Liver (tissue), 9 donors: ENCODE measurements around the gene EFEMP2. TPM values are rescaled to one million over a fixed set of nuclear protein-coding genes. Genes with fewer than 3 reads are reported as not detected.

Experiments used
- DNase-seq: peaks from one replicate; pipeline ENCODE4 v3.0.0-alpha.2; 2017; ENCODE audit warnings: low spot score
- H3K27ac ChIP-seq, 2 donors: one replicate each; pipeline ENCODE4 v1.7.0; 2013; ENCODE audit warnings: inconsistent platforms in 2 of 2, low read length in 2 of 2, control low read depth in 1 of 2, low read depth in 1 of 2, mild to moderate bottlenecking in 1 of 2
- H3K27me3 ChIP-seq, 4 donors: one replicate each; pipeline versions ENCODE4 v1.6.1 to v1.7.0; 2013; ENCODE audit warnings: low read length in 3 of 4, inconsistent platforms in 1 of 4, mild to moderate bottlenecking in 1 of 4, moderate library complexity in 1 of 4; ENCODE audit not compliant: control insufficient read depth in 4 of 4, insufficient read depth in 4 of 4
- H3K36me3 ChIP-seq, 4 donors: one replicate each; pipeline versions ENCODE4 v1.6.1 to v1.7.0; 2013; ENCODE audit warnings: low read length in 3 of 4, mild to moderate bottlenecking in 3 of 4, low read depth in 1 of 4, moderate library complexity in 1 of 4; ENCODE audit not compliant: control insufficient read depth in 4 of 4, insufficient read depth in 3 of 4
- H3K4me1 ChIP-seq, 4 donors: one replicate each; pipeline versions ENCODE4 v1.6.1 to v1.7.0; 2013; ENCODE audit warnings: low read length in 3 of 4, mild to moderate bottlenecking in 3 of 4, moderate library complexity in 1 of 4; ENCODE audit not compliant: control insufficient read depth in 4 of 4, insufficient read depth in 4 of 4
- H3K4me3 ChIP-seq, 3 donors: one replicate each; pipeline versions ENCODE4 v1.6.1 to v1.7.0; 2013; ENCODE audit warnings: low read length in 3 of 3, control low read depth in 1 of 3, low read depth in 1 of 3, mild to moderate bottlenecking in 1 of 3
- H3K9ac ChIP-seq, 2 donors: one replicate each; pipeline ENCODE4 v1.7.0; 2013; ENCODE audit warnings: low read length in 2 of 2, mild to moderate bottlenecking in 2 of 2, moderate library complexity in 2 of 2, control low read depth in 1 of 2, low read depth in 1 of 2
- H3K9me3 ChIP-seq, 4 donors: one replicate each; pipeline versions ENCODE4 v1.6.1 to v1.7.0; 2013; ENCODE audit warnings: low read length in 3 of 4; ENCODE audit not compliant: control insufficient read depth in 4 of 4
- EGR1 ChIP-seq, 2 donors: IDR thresholded peaks; 2 replicates each; pipeline ENCODE4 v1.6.1; 2016 to 2018; ENCODE audit warnings: antibody characterized with exemption in 2 of 2, low read depth in 2 of 2
- FOXA1 ChIP-seq: IDR thresholded peaks from 2 replicates; pipeline ENCODE4 v1.6.1; 2016; ENCODE audit warnings: antibody characterized with exemption
- HNF4A ChIP-seq, 2 donors: conservative IDR thresholded peaks; 2 replicates each; pipeline ENCODE4 v1.6.1; 2016; ENCODE audit warnings: antibody characterized with exemption in 2 of 2, mild to moderate bottlenecking in 2 of 2
- HNF4G ChIP-seq: IDR thresholded peaks from 2 replicates; pipeline ENCODE4 v1.6.1; 2016; ENCODE audit warnings: antibody characterized with exemption
- JUND ChIP-seq, 2 donors: IDR thresholded peaks; 2 replicates each; pipeline ENCODE4 v1.6.1; 2016; ENCODE audit warnings: antibody characterized with exemption in 2 of 2
- MAX ChIP-seq: IDR thresholded peaks from 2 replicates; pipeline ENCODE4 v1.6.1; 2016; ENCODE audit warnings: antibody characterized with exemption
- NR2F2 ChIP-seq: IDR thresholded peaks from 2 replicates; pipeline ENCODE4 v1.6.1; 2016; ENCODE audit warnings: antibody characterized with exemption
- RAD21 ChIP-seq, 2 donors: IDR thresholded peaks; 2 replicates each; pipeline ENCODE4 v1.6.1; 2016; ENCODE audit warnings: antibody characterized with exemption in 2 of 2, mild to moderate bottlenecking in 2 of 2
- REST ChIP-seq: IDR thresholded peaks from 2 replicates; pipeline ENCODE4 v1.6.1; 2016; ENCODE audit warnings: antibody characterized with exemption, mild to moderate bottlenecking
- RXRA ChIP-seq, 2 donors: IDR thresholded peaks; 2 replicates each; pipeline ENCODE4 v1.6.1; 2017 to 2018; ENCODE audit warnings: antibody characterized with exemption in 2 of 2, mild to moderate bottlenecking in 1 of 2
- SP1 ChIP-seq: IDR thresholded peaks from 2 replicates; pipeline ENCODE4 v1.6.1; 2018; ENCODE audit warnings: antibody characterized with exemption, mild to moderate bottlenecking
- TAF1 ChIP-seq: conservative IDR thresholded peaks from 2 replicates; pipeline ENCODE4 v1.6.1; 2016; ENCODE audit warnings: antibody characterized with exemption, mild to moderate bottlenecking
- YY1 ChIP-seq: IDR thresholded peaks from 2 replicates; pipeline ENCODE4 v1.6.1; 2016; ENCODE audit warnings: antibody characterized with exemption, mild to moderate bottlenecking
- WGBS: extraction: QIAGEN DNeasy Blood & Tissue Kit; methylation state at CpG from one replicate; pipeline ENCODE4 v1.1.7; 2013; 5-methylcytosine and 5-hydroxymethylcytosine counted together
- polyA plus RNA-seq, 2 donors: library from polyadenylated mRNA; stranded (reverse) in 1 of 2; unstranded in 1 of 2; fragments of 200-250 nt in 1 of 2; fragments of >200 nt in 1 of 2; fragmentation: Nextera tagmentation in 1 of 2; extraction: Ambion mirVana in 1 of 2; gene quantifications; one replicate each; pipeline versions ENCODE4 v1.2.1 to v1.2.3, GENCODE V29; 2013 to 2015
- total RNA-seq, 2 donors: library from RNA; depleted of rRNA; stranded (reverse); fragments of >200 nt; gene quantifications; one replicate each; pipeline ENCODE4 v1.2.3, GENCODE V29; 2014
- TF ChIP-seq, protein P1 (sequence below): fragments of 150-350 bp; IDR thresholded peaks from 2 replicates; pipeline ENCODE4 v1.5.1; 2017; ENCODE audit warnings: improper control_type of control experiment, low read depth, low read length; ENCODE audit not compliant: missing input control
- TF ChIP-seq, protein P2 (sequence below): IDR thresholded peaks from 2 replicates; pipeline ENCODE4 v1.6.1; 2016; ENCODE audit warnings: antibody characterized with exemption
- donor health status: healthy.
- donor health status: healthy.
- donor health status: healthy.
- donor health status: healthy.
- donor health status: healthy.

The EFEMP2 gene
- total and polyA plus RNA-seq, 4 donors, result 5.0 to 10.7 (median 5.3) TPM

- Histone ChIP-seq H3K9ac (no peak overlapping the region), H3K36me3 (peaks cover under 1 to 20% (median 3%) of the 10 kb centered on the region in 4 donors), H3K27ac (no peak overlapping the region), H3K4me1 (peaks cover 0 to 20% (median 6%) of the 10 kb centered on the region in 4 donors), H3K4me3 (no peak overlapping the region), H3K27me3 (no peaks in the 10 kb centered on the region), H3K9me3 (no peaks in the 10 kb centered on the region)
- no peak for DNase-seq
- WGBS, result 79% methylated on average over 11 of the region's 11 CpGs
- TF ChIP-seq SP1 (no peak), EGR1 (IDR thresholded peaks at IDR 0.05; ENCODE audit: low read depth in 2 of 2) (no peak), FOXA1 (no peak)
Measured at GRCh38 chr11:65870307-65870658, 2.3 kb downstream of the EFEMP2 start.

DNA sequence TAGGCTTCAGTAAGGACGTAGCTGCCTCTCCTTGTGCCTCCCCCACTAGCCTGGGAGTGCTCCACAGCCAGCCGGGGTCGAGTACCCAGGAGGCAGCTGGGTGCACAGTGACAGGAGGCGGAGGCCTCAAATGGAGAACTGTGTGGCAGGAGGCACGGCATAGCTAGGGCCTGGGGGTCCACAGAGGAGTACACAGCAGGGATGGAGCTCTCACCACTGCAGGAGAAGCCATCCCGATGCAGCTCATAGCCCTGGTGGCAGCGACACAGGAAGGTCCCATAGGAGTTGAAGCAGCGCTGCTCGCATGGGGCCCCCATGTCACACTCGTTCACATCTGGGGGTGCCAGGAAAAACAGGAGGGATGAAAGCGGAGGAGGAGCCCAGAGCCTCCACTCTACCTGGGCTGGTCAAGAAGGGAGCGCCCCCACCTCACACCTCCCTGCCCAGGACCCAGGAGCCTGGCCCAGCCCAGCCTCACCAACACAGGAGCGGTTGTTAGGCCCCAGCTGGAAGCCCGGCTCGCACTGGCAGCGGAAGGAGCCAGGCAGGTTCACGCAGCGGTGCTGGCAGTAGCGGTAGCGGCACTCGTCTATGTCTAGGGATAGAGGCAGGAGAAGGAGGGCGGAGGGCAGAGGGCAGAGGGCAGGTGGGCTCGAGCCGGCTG, 2.8 kb downstream of the EFEMP2 start:
- H3K9me3 ChIP-seq, result no peaks in the 10 kb centered on the region
- no peaks in the 10 kb centered on the region for H3K27me3 ChIP-seq
- WGBS, result 83% methylated on average over 24 of the region's 24 CpGs
- peaks cover 0 to 20% (median 6%) of the 10 kb centered on the region in 4 donors for H3K4me1 ChIP-seq
- no peak overlapping the region for H3K9ac ChIP-seq
- TF ChIP-seq TAF1 (no peak), HNF4A (conservative IDR thresholded peaks at IDR 0.05) (no peak), HNF4G (no peak), REST (no peak), NR2F2 (no peak), RAD21 (IDR thresholded peaks at IDR 0.05) (no peak), SP1 (no peak), YY1 (no peak), RXRA (IDR thresholded peaks at IDR 0.05) (no peak), FOXA1 (no peak), MAX (no peak), JUND (IDR thresholded peaks at IDR 0.05) (no peak)
- TF ChIP-seq, protein P1, sequence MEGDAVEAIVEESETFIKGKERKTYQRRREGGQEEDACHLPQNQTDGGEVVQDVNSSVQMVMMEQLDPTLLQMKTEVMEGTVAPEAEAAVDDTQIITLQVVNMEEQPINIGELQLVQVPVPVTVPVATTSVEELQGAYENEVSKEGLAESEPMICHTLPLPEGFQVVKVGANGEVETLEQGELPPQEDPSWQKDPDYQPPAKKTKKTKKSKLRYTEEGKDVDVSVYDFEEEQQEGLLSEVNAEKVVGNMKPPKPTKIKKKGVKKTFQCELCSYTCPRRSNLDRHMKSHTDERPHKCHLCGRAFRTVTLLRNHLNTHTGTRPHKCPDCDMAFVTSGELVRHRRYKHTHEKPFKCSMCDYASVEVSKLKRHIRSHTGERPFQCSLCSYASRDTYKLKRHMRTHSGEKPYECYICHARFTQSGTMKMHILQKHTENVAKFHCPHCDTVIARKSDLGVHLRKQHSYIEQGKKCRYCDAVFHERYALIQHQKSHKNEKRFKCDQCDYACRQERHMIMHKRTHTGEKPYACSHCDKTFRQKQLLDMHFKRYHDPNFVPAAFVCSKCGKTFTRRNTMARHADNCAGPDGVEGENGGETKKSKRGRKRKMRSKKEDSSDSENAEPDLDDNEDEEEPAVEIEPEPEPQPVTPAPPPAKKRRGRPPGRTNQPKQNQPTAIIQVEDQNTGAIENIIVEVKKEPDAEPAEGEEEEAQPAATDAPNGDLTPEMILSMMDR, result no peak
- TF ChIP-seq, protein P2, sequence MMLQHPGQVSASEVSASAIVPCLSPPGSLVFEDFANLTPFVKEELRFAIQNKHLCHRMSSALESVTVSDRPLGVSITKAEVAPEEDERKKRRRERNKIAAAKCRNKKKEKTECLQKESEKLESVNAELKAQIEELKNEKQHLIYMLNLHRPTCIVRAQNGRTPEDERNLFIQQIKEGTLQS, result no peak
- no peak overlapping the region for H3K27ac ChIP-seq
- H3K36me3 ChIP-seq, result peaks cover 6 to 25% (median 8%) of the 10 kb centered on the region in 4 donors
- no peak for DNase-seq
- H3K4me3 ChIP-seq, result no peak overlapping the region
